ENCODE results near the gene PLD6. TPM values are rescaled to one million over a fixed set of nuclear protein-coding genes. Genes with fewer than 3 reads are reported as not detected.
"Not testable (repeated sequence)": the region's sequence is repeated elsewhere in the genome, so short reads cannot be mapped to it uniquely, and the experiment has no call there.

The PLD6 gene, protein sequence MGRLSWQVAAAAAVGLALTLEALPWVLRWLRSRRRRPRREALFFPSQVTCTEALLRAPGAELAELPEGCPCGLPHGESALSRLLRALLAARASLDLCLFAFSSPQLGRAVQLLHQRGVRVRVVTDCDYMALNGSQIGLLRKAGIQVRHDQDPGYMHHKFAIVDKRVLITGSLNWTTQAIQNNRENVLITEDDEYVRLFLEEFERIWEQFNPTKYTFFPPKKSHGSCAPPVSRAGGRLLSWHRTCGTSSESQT
- 0.11 TPM for polyA plus RNA-seq (2013, experiment 1 of 2)
- polyA plus RNA-seq (2013, experiment 2 of 2) = 0.05 TPM

- H3K27me3 ChIP-seq (ENCODE audit: control insufficient read depth in 1 of 2, insufficient read depth in 1 of 2, low read length in 2 of 2) = no peaks in the 10 kb centered on the region
- H2BK12ac ChIP-seq (ENCODE audit: low read length in 2 of 2) = no peak within 1 kb of the TSS
- peak within 1 kb of the TSS; percentile 56 for H4K8ac ChIP-seq (ENCODE audit: low read length)
- H3K23ac ChIP-seq (ENCODE audit: low read length in 2 of 2) = no peak within 1 kb of the TSS
- H3K9ac ChIP-seq (ENCODE audit: low read length) = peak within 1 kb of the TSS; percentile 90
- no peaks in the 10 kb centered on the region for H3K9me3 ChIP-seq (ENCODE audit: control insufficient read depth, low read length)
- no peak within 1 kb of the TSS for H2BK5ac ChIP-seq (ENCODE audit: low read depth, low read length, poor library complexity, severe bottlenecking)
- H3K27ac ChIP-seq (ENCODE audit: low read length, poor library complexity, severe bottlenecking) = no peak within 1 kb of the TSS
- H3K4me3 ChIP-seq (ENCODE audit: insufficient read depth in 1 of 2, low read depth in 1 of 2, low read length in 2 of 2) = peak within 1 kb of the TSS; percentile 8 to 87
- H3K14ac ChIP-seq (ENCODE audit: low read length in 2 of 2) = peak within 1 kb of the TSS in 1 of 2 experiments; percentile 19
- WGBS = 96% methylated on average over 66 of the region's 78 CpGs
- peak within 1 kb of the TSS; percentile 95 for H4K91ac ChIP-seq (ENCODE audit: low read length)
- peaks cover 21 to 30% of the 10 kb centered on the region in 2 experiments for H3K36me3 ChIP-seq (ENCODE audit: control insufficient read depth in 1 of 2, insufficient read depth in 2 of 2, low read depth in 1 of 2, low read length in 2 of 2)
- H2AFZ ChIP-seq (ENCODE audit: low read depth, low read length) = no peak within 1 kb of the TSS
- no peak within 1 kb of the TSS for H2BK120ac ChIP-seq (ENCODE audit: low read depth, low read length)
- DNase-seq = no peak
- H3K4me1 ChIP-seq (ENCODE audit: control insufficient read depth, insufficient read depth, low read depth, low read length) = peaks cover 6% of the 10 kb centered on the region
- H2BK15ac ChIP-seq (ENCODE audit: low read depth, poor library complexity, severe bottlenecking) = no peak within 1 kb of the TSS
- H3K79me1 ChIP-seq (replicated peaks; ENCODE audit: low read length, poor library complexity, severe bottlenecking) = peaks cover 3% of the 10 kb centered on the region
- no peak within 1 kb of the TSS for H2AK5ac ChIP-seq (ENCODE audit: low read length, severe bottlenecking)
- no peak within 1 kb of the TSS for H3K4ac ChIP-seq (ENCODE audit: low read depth in 1 of 2, low read length in 2 of 2)
- H3K4me2 ChIP-seq (ENCODE audit: low read length, poor library complexity, severe bottlenecking) = no peak within 1 kb of the TSS
- no peak within 1 kb of the TSS for H3K18ac ChIP-seq (ENCODE audit: low read depth in 1 of 2, low read length in 2 of 2)
These were observed at the start of gene PLD6 for GRCh38 chr17:17206124-17206912. PLD6 (minus strand) TSS chr17:17206333; CDS start chr17:17206286, 47 bp downstream.

DNA sequence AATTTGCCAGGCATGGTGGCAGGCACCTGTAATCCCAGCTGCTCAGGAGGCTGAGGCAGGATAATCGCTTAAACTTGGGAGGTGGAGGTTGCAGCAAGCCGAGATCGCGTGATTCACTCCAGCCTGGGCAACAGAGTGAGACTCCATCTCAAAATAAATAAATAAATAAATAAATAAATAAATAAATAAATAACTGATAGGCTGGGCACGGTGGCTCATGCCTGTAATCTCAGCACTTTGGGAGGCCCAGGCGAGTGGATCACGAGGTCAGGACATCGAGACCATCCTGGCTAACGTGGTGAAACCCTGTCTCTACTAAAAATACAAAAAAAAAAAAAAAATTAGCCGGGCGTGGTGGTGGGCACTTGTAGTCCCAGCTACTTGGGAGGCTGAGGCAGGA, 49.6 kb upstream of the PLD6 start:
- H3K4me2 ChIP-seq (ENCODE audit: low read length, poor library complexity, severe bottlenecking); H4K91ac ChIP-seq (ENCODE audit: low read length); H2BK12ac ChIP-seq (ENCODE audit: low read length in 2 of 2); H3K27me3 ChIP-seq (ENCODE audit: control insufficient read depth in 1 of 2, insufficient read depth in 1 of 2, low read length in 2 of 2); H3K18ac ChIP-seq (ENCODE audit: low read depth in 1 of 2, low read length in 2 of 2); H3K23ac ChIP-seq (ENCODE audit: low read length in 2 of 2); H2AK5ac ChIP-seq (ENCODE audit: low read length, severe bottlenecking); H2AFZ ChIP-seq (ENCODE audit: low read depth, low read length); H3K4ac ChIP-seq (ENCODE audit: low read depth in 1 of 2, low read length in 2 of 2); H2BK5ac ChIP-seq (ENCODE audit: low read depth, low read length, poor library complexity, severe bottlenecking); H2BK15ac ChIP-seq (ENCODE audit: low read depth, poor library complexity, severe bottlenecking); H3K27ac ChIP-seq (ENCODE audit: low read length, poor library complexity, severe bottlenecking); DNase-seq; H3K4me3 ChIP-seq (ENCODE audit: insufficient read depth in 1 of 2, low read depth in 1 of 2, low read length in 2 of 2); H3K4me1 ChIP-seq (ENCODE audit: control insufficient read depth, insufficient read depth, low read depth, low read length); H3K9ac ChIP-seq (ENCODE audit: low read length); H3K9me3 ChIP-seq (ENCODE audit: control insufficient read depth, low read length); H3K14ac ChIP-seq (ENCODE audit: low read length in 2 of 2); H2BK120ac ChIP-seq (ENCODE audit: low read depth, low read length); H4K8ac ChIP-seq (ENCODE audit: low read length): not testable (repeated sequence)
- H3K36me3 ChIP-seq (ENCODE audit: control insufficient read depth in 1 of 2, insufficient read depth in 2 of 2, low read depth in 1 of 2, low read length in 2 of 2) = peaks cover 63 to 82% of the 10 kb centered on the region in 2 experiments
- peaks cover 16% of the 10 kb centered on the region for H3K79me1 ChIP-seq (replicated peaks; ENCODE audit: low read length, poor library complexity, severe bottlenecking)
- 93% methylated on average over 7 of the region's 11 CpGs for WGBS

- Histone ChIP-seq H3K27me3 (ENCODE audit: control insufficient read depth in 1 of 2, insufficient read depth in 1 of 2, low read length in 2 of 2) (no peaks in the 10 kb centered on the region), H4K91ac (ENCODE audit: low read length) (no peak overlapping the region), H3K4ac (ENCODE audit: low read depth in 1 of 2, low read length in 2 of 2) (no peak overlapping the region), H3K14ac (ENCODE audit: low read length in 2 of 2) (no peak overlapping the region), H2BK120ac (ENCODE audit: low read depth, low read length) (no peak overlapping the region), H3K36me3 (ENCODE audit: control insufficient read depth in 1 of 2, insufficient read depth in 2 of 2, low read depth in 1 of 2, low read length in 2 of 2) (peaks cover 53 to 73% of the 10 kb centered on the region in 2 experiments), H3K79me1 (replicated peaks; ENCODE audit: low read length, poor library complexity, severe bottlenecking) (peaks cover 13% of the 10 kb centered on the region), H2BK5ac (ENCODE audit: low read depth, low read length, poor library complexity, severe bottlenecking) (no peak overlapping the region), H3K4me1 (ENCODE audit: control insufficient read depth, insufficient read depth, low read depth, low read length) (no peaks in the 10 kb centered on the region), H2AK5ac (ENCODE audit: low read length, severe bottlenecking) (no peak overlapping the region), H3K18ac (ENCODE audit: low read depth in 1 of 2, low read length in 2 of 2) (no peak overlapping the region), H2BK12ac (ENCODE audit: low read length in 2 of 2) (no peak overlapping the region), H3K27ac (ENCODE audit: low read length, poor library complexity, severe bottlenecking) (no peak overlapping the region), H3K9me3 (ENCODE audit: control insufficient read depth, low read length) (no peaks in the 10 kb centered on the region), H3K4me3 (ENCODE audit: insufficient read depth in 1 of 2, low read depth in 1 of 2, low read length in 2 of 2) (no peak overlapping the region), H4K8ac (ENCODE audit: low read length) (no peak overlapping the region), H3K4me2 (ENCODE audit: low read length, poor library complexity, severe bottlenecking) (no peak overlapping the region), H2BK15ac (ENCODE audit: low read depth, poor library complexity, severe bottlenecking) (no peak overlapping the region), H3K23ac (ENCODE audit: low read length in 2 of 2) (no peak overlapping the region), H3K9ac (ENCODE audit: low read length) (peak overlapping the region; percentile 15), H2AFZ (ENCODE audit: low read depth, low read length) (no peak overlapping the region)
- WGBS = 96% methylated on average over 3 of the region's 3 CpGs
- DNase-seq = no peak
These were observed 47.9 kb upstream of the PLD6 start for GRCh38 chr17:17254036-17254435.

DNA sequence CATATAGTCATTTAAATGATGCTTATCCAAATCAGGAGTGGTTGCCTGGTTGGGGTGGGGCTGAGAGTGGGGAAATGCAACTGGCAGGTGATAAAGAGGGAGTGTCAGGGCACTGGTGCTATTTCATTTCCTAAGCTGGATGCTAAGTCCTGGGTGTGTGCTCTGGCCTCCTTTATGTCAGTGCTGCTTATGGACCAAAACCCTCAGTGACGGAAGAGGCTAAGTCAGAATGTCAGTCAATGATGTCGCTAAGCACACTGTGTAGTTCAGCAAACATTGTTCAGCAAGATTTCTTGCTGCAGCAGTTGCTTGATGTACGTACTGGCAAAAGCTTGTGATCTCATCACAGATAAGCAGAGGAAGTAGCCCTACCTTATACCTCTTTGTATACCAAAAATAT, 47.3 kb upstream of the PLD6 start:
- 100% methylated on average over 3 of the region's 3 CpGs for WGBS
- Histone ChIP-seq H2AFZ (ENCODE audit: low read depth, low read length) (no peak overlapping the region), H3K79me1 (replicated peaks; ENCODE audit: low read length, poor library complexity, severe bottlenecking) (peaks cover 11% of the 10 kb centered on the region), H2BK12ac (ENCODE audit: low read length in 2 of 2) (no peak overlapping the region), H3K27ac (ENCODE audit: low read length, poor library complexity, severe bottlenecking) (no peak overlapping the region), H2BK15ac (ENCODE audit: low read depth, poor library complexity, severe bottlenecking) (no peak overlapping the region), H3K4me3 (ENCODE audit: insufficient read depth in 1 of 2, low read depth in 1 of 2, low read length in 2 of 2) (no peak overlapping the region), H3K4me2 (ENCODE audit: low read length, poor library complexity, severe bottlenecking) (no peak overlapping the region), H3K14ac (ENCODE audit: low read length in 2 of 2) (no peak overlapping the region), H2BK120ac (ENCODE audit: low read depth, low read length) (no peak overlapping the region), H3K9me3 (ENCODE audit: control insufficient read depth, low read length) (no peaks in the 10 kb centered on the region), H4K91ac (ENCODE audit: low read length) (no peak overlapping the region), H3K18ac (ENCODE audit: low read depth in 1 of 2, low read length in 2 of 2) (no peak overlapping the region), H3K27me3 (ENCODE audit: control insufficient read depth in 1 of 2, insufficient read depth in 1 of 2, low read length in 2 of 2) (no peaks in the 10 kb centered on the region), H2AK5ac (ENCODE audit: low read length, severe bottlenecking) (no peak overlapping the region), H3K36me3 (ENCODE audit: control insufficient read depth in 1 of 2, insufficient read depth in 2 of 2, low read depth in 1 of 2, low read length in 2 of 2) (peaks cover 53 to 73% of the 10 kb centered on the region in 2 experiments), H3K9ac (ENCODE audit: low read length) (no peak overlapping the region), H2BK5ac (ENCODE audit: low read depth, low read length, poor library complexity, severe bottlenecking) (no peak overlapping the region), H4K8ac (ENCODE audit: low read length) (no peak overlapping the region), H3K4me1 (ENCODE audit: control insufficient read depth, insufficient read depth, low read depth, low read length) (no peaks in the 10 kb centered on the region), H3K23ac (ENCODE audit: low read length in 2 of 2) (no peak overlapping the region), H3K4ac (ENCODE audit: low read depth in 1 of 2, low read length in 2 of 2) (no peak overlapping the region)
- no peak for DNase-seq

All from mesenchymal stem cell (in vitro differentiated cells and primary cell).